C4-2B (cell line): ENCODE measurements around the gene GSG1L2.

Source experiments
- H3K27ac ChIP-seq: fragments of 450-650 bp; 2 replicates; pipeline ENCODE4 v1.5.1; 2017
- CTCF ChIP-seq: fragments of 450-650 bp; conservative IDR thresholded peaks from 2 replicates; pipeline ENCODE4 v1.5.1; 2017; ENCODE audit warnings: mild to moderate bottlenecking
- ZFX ChIP-seq: fragments of 450-650 bp; IDR thresholded peaks from 2 replicates; pipeline ENCODE4 v1.6.1; 2017

GSG1L2 gene

DNA sequence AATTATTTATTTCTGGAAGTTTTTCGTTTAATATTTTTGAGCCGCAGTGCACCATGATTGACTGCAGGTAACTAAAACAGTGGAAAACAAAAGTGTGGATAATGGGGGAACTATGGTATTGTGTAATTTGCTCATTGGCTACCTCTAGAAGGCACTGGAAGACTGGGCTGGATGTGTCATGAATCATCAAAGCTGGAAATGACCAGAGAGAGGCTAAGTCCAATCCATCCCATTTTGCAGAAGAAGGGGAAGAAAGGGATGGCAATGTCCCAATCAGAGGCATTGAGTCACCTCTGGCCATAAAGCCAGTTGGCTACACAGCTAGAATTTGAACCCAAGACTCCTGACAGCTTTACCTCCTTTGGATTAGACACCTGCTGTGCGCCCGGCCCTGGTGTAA, 33.2 kb upstream of the GSG1L2 start:
- H3K27ac ChIP-seq: no peak overlapping the region
- TF ChIP-seq ZFX (no peak), CTCF (no peak)

GRCh38 chr17:9854255-9854654, 32.4 kb upstream of the GSG1L2 start:
- TF ChIP-seq CTCF: no peak
- no peak overlapping the region for H3K27ac ChIP-seq

DNA sequence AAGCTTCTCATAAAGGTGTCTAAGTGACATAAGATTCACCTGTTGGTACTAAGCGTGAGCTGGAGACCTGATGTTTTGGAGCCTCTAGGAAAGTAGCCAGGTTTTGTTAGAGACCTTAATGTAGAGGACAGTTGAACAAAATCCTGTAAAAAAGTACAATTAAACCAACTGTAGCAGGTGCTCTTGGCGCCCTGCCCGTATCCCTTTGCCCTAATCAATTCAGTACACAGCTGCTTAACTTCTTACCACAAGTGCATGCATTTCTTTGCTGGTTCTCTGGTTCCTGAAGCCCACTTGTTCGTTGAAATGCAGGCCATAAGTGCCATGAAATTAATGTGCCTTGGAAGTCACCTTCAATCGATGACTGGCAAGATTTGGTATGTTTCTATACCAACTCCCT, 28.3 kb upstream of the GSG1L2 start:
- TF ChIP-seq CTCF (no peak), ZFX (no peak)
- no peak overlapping the region for H3K27ac ChIP-seq

DNA sequence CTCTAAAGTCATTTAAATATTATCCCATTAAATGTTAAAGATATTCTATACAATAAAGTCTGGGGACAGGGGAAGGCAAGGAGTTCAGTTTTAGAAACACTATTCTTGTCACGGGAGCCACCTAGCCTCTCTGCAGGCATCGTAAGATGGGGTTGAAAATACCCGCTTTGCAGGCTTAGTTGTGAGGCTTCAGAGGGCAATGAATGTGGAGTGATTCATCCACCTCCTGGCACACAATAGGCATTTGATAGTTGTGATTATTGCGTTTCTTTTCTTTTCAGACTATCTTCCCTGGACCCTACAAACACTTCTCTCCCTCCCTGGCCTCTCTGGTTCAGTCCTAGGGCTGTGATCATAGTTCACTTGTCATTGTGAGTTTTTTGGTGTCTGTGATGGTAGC, 23.4 kb upstream of the GSG1L2 start:
- TF ChIP-seq ZFX (no peak), CTCF (no peak)
- H3K27ac ChIP-seq: no peak overlapping the region

DNA sequence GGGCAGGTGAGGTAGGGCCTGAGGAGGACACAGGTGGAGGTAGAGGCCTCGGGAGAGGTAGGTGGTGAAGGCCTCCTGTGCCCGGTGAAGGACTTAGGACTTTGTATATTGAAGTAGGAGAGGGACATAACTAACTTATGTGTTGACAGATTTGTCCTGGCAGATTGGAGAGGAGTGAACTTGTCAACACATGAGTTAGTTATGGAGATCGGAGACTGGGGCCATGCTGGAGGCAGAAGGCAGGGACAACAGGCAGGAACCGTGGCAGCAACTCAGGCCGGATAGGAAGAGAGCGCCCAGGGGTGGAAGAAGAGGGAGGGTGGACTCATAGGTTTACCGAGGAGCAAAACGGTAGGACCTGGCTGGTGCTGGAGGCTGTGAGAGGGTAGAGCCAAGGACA, 22.3 kb upstream of the GSG1L2 start:
- H3K27ac ChIP-seq: no peak overlapping the region
- TF ChIP-seq ZFX (no peak), CTCF (no peak)

DNA sequence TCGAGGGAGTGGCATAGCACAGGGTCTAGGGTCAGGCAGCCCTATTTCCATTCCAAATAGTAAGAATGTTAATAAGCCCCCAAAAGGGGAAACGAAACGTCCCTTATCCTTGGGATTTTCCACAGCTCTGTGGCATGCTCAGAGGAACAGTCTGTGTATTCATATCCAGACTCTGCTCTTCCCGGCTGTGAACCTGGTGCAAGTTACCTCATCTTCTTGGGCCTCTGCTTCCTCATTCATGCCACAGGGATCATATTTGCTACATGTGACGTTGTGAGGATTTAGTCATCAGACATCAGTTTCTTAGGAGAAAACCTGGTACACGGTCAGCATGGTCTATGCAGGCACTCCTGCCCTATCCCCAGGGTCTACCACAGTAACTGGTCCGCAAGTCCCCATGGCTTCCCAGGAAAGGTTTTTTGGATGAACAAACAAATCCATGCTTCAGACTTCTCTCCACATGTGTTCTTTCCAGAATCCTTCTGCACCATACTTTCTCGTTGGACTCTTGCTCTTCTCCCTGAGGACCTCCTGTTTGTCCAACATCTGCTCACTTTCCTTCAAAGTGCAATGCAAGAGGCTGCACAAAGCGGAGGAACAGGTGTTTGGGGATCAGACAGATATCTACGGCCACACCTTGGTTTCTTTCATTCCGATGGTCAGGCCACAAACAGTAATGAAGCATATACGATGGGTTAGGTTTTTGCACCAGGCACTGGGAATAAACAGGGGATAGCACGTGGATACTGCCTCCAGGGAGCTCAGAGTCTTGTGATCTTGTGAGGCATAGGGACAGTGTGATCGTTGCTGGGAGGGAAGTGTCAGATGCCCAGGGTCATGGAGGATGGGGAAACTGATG, 21.5 kb upstream of the GSG1L2 start:
- no peak for TF ChIP-seq CTCF
- TF ChIP-seq ZFX: no peak
- peak overlapping the region; percentile 72 for H3K27ac ChIP-seq

DNA sequence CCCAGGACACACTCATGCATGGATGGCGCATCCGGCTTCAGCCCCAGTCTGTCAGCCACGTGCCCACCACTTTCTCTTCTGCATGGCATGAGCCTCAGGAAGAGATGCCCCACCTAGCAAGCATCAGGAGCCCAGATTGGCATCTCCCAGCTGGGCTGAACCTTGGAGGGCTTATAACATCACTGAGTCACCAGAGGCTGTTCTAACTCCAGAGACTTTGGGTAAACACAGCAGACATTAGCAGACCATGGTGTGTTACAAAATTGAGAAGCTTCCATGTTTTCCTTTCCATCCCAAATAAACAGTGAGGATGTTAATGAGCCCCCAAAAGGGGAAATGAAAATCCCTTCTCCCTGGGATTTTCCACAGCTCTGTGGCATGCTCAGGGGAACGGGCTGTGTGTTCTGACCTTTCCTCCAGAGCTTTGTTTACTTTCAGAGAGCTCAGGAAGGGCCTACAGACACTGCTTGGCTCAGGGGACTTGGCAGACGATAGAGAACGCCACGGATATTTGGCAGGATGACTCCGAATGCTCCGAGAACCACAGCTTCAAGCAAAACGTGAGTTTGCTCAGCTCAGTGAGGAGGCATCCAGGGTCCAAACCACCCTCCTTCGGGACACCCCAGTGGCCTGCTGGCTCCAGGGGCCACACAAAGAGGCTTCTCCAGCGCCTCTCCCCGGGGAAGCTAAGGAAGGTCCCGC, 20.3 kb upstream of the GSG1L2 start:
- no peak for TF ChIP-seq CTCF
- peak; percentile 39; the same call in 1 of the 2 replicates for TF ChIP-seq ZFX
- H3K27ac ChIP-seq: peak overlapping the region; percentile 72
